Right lobe of liver (tissue), 6 donors: Measurements from ENCODE around the gene SBK2. TPM values are rescaled to one million over a fixed set of nuclear protein-coding genes. Genes with fewer than 3 reads are reported as not detected.
A peak's percentile ranks its signal among the peaks of the same experiment; 100 is the strongest.

Source experiments
- ATAC-seq, 4 donors: fragments of 200-7000 bp; cut with Tn5 transposase; one replicate each; pipeline ENCODE4 v1.9.1; 2020; ENCODE audit warnings: mild to moderate bottlenecking in 4 of 4, moderate library complexity in 4 of 4
- DNase-seq, 3 donors: peaks; one replicate each; pipeline ENCODE4 v3.0.0-alpha.2; 2020
- H3K27ac ChIP-seq, 3 donors: fragments of 200-600 bp; one replicate each; pipeline ENCODE4 v1.8.0; 2022
- H3K27me3 ChIP-seq, 2 donors: fragments of 200-600 bp; one replicate each; pipeline ENCODE4 v1.8.0; 2022
- H3K36me3 ChIP-seq, 4 donors: fragments of 200-600 bp; sonication (generic) in 1 of 4; one replicate each; pipeline versions ENCODE4 v1.5.1 to v1.8.0; 2017 to 2022; ENCODE audit warnings: control low read depth in 1 of 4
- H3K4me1 ChIP-seq, 4 donors: fragments of 200-600 bp; sonication (generic) in 1 of 4; one replicate each; pipeline versions ENCODE4 v1.5.1 to v1.8.0; 2017 to 2022; ENCODE audit warnings: control low read depth in 1 of 4
- H3K4me3 ChIP-seq, 3 donors: fragments of 200-600 bp; one replicate each; pipeline ENCODE4 v1.8.0; 2022
- H3K9me3 ChIP-seq, 4 donors: fragments of 200-600 bp; sonication (generic) in 1 of 4; one replicate each; pipeline versions ENCODE4 v1.5.1 to v1.8.0; 2017 to 2022; ENCODE audit warnings: control low read depth in 1 of 4
- CTCF ChIP-seq, 4 donors: fragments of 200-600 bp in 3 of 4; fragments of 450-650 bp in 1 of 4; IDR thresholded peaks; one replicate each; pipeline versions ENCODE4 v1.5.1 to v1.8.0; 2016 to 2022; ENCODE audit warnings: antibody characterized with exemption in 4 of 4, mild to moderate bottlenecking in 2 of 4
- POLR2A ChIP-seq: fragments of 450-650 bp; IDR thresholded peaks from one replicate; pipeline ENCODE4 v1.6.1; 2017; ENCODE audit warnings: antibody characterized with exemption, mild to moderate bottlenecking
- WGBS: methylation state at CpG from one replicate; pipeline ENCODE4 v1.1.6; 2018; ENCODE audit warnings: low coverage, low lambda C conversion rate; ENCODE audit not compliant: insufficient coverage; ENCODE audit errors: missing lambda C conversion rate; 5-methylcytosine and 5-hydroxymethylcytosine counted together
- intact Hi-C, 2 donors: fragments of 100-400 bp; cut with DNase I; formaldehyde crosslinking; loops; one replicate each; pipeline versions ENCODE4 v1.11.2 to v1.14.1; 2022
- total RNA-seq, 6 experiments: library from RNA; depleted of rRNA in 2 of 6; stranded (reverse); fragments of >200 nt in 2 of 6; fragmentation: NEBNext Ultra II Directional in 3 of 6; extraction: Animal tissue kit (Norgen Biotek cat#: 25700) in 3 of 6; gene quantifications; one replicate each; pipeline versions ENCODE4 v1.1.0 to v1.2.4, GENCODE V29; 2016 to 2023
- donor health status: DM: no; HTN: yes; CAD: no.
- donor health status: DM: no; HTN: no; CAD: no.
- donor health status: DM: no; HTN: no; CAD: no.
- donor health status: DM: no; HTN: yes; CAD: no.
- donor health status: DM: no; HTN: yes; CAD: no.

The SBK2 gene
- total RNA-seq, 6 experiments from 2014 or later = not detected

DNA sequence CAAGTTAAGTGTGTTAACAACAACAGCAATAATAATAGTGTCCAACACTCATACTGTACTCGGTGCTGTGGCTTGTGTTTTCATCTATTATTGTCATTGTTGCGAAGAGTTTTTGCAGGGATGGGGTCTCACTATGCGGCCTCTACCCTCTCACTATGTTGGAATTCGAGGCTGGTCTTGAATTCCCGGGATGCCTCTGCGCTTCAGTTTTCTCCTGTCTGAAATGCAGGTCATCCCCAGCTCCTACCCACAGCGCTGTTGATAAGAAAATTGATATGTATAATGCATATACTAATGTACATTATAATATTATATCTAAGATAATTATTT is 13.4 kb upstream of the SBK2 start:
- H3K27ac ChIP-seq = no peak overlapping the region
- no peak for TF ChIP-seq POLR2A
- TF ChIP-seq CTCF (IDR thresholded peaks at IDR 0.05) = no peak

DNA sequence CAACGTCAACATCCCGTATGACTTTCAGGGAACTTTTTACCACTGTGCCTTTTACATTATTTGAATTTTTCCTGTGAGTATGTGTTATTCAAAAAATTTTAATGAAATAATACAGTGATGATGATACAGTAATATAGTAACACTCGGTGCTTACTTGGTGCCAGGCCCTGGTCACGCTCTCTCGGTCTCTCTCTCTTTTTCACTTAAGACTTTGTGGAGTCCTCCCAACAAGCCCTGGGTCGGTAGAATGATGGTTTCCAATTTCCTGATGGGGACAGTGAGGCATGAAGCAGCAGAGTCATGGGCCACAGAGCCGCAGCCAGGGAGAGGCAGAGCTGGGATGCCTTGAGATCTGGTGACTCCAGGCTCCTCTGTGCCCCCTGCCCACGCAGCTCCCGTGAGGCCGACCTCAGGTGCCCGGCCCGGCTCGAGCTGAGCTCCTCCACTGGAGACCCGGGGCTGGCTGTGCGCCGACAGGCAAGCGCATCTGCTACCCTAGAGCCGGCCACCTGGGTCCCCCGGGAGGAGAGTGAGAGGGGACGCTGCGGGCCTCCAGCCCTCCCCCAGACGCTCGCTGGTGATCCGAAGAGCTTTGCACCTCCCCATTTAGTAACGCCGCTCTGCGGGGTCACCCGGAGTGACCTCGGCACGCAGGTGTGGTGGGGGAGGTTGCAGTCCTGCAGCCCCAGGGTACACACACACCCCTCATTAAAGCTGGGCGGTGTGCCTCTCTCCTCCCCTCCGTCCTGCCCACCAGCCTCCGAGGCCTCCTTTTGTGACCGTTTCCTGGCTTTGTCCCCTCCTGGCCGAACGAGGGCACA is 12.8 kb upstream of the SBK2 start:
- no peak overlapping the region for H3K4me3 ChIP-seq
- H3K27me3 ChIP-seq = peaks cover 0 to 6% of the 10 kb centered on the region in 2 donors
- peak overlapping the region in 1 of 3 donors; percentile 54 for H3K27ac ChIP-seq
- no peak for TF ChIP-seq POLR2A
- TF ChIP-seq CTCF (IDR thresholded peaks at IDR 0.05) = no peak
- no peaks in the 10 kb centered on the region for H3K9me3 ChIP-seq
- DNase-seq (peak in 1 of 3 donors; percentile 38), ATAC-seq (peak in 1 of 4 donors; percentile 9)
- intact Hi-C loops = no loop called here
- 22% methylated on average over 12 of the region's 36 CpGs for WGBS
- H3K4me1 ChIP-seq = peaks cover 0 to 5% (median 0%) of the 10 kb centered on the region in 4 donors
- no peaks in the 10 kb centered on the region for H3K36me3 ChIP-seq

More for the DNA sequence above, 13.4 kb upstream of the SBK2 start:
- H3K4me1 ChIP-seq = peaks cover 0 to 5% (median 0%) of the 10 kb centered on the region in 4 donors
- DNase-seq = no peak
- 32% methylated on average over 7 of the region's 7 CpGs for WGBS
- H3K27me3 ChIP-seq = peaks cover 0 to 6% of the 10 kb centered on the region in 2 donors
- no peaks in the 10 kb centered on the region for H3K36me3 ChIP-seq
- no peak overlapping the region for H3K4me3 ChIP-seq
- H3K9me3 ChIP-seq = no peaks in the 10 kb centered on the region
- no peak for ATAC-seq
- intact Hi-C loops = no loop called here

GRCh38 chr19:55546822-55547614 is 10.1 kb upstream of the SBK2 start:
- DNase-seq = peak; percentile 65 to 85 (median 81)
- TF ChIP-seq POLR2A (no peak), CTCF (IDR thresholded peaks at IDR 0.05) (no peak)
- H3K9me3 ChIP-seq = no peaks in the 10 kb centered on the region
- intact Hi-C loops = no loop called here
- H3K36me3 ChIP-seq = no peaks in the 10 kb centered on the region
- peaks cover 0 to 6% of the 10 kb centered on the region in 2 donors for H3K27me3 ChIP-seq
- H3K4me1 ChIP-seq = no peaks in the 10 kb centered on the region
- WGBS = 52% methylated on average over 16 of the region's 17 CpGs
- H3K4me3 ChIP-seq = no peak overlapping the region
- peak overlapping the region in 2 of 3 donors; percentile 40 to 62 for H3K27ac ChIP-seq
- ATAC-seq = peak; percentile 76 to 90 (median 80)

DNA sequence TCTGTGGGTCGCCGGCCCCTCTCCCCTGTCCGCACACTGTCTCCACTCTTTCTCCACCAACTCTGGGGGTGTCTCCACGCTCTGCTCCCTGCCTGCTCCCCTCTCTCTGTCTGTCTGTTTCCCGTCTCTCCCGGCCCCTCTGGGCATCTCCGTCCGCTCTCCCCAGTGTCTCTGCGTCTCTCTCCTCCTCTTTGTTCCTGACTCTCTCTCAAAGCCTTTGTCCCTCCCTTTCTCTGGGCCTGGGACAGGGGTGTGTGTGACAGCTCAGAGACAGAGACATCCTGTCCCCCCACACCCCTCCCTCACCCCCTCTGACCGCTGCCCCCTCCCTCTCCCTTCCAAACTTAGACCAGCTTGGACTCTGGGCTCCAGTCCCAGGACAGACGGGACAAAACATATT is 9.1 kb upstream of the SBK2 start:
- peak overlapping the region in 1 of 3 donors; percentile 60 for H3K27ac ChIP-seq
- intact Hi-C loops = no loop called here
- no peak for TF ChIP-seq POLR2A
- TF ChIP-seq CTCF (IDR thresholded peaks at IDR 0.05) = no peak

More for the DNA sequence above, 9.1 kb upstream of the SBK2 start:
- Histone ChIP-seq H3K4me3 (no peak overlapping the region), H3K4me1 (no peaks in the 10 kb centered on the region), H3K27me3 (peaks cover 0 to 2% of the 10 kb centered on the region in 2 donors), H3K36me3 (no peaks in the 10 kb centered on the region), H3K9me3 (no peaks in the 10 kb centered on the region)
- DNase-seq (no peak), ATAC-seq (peak in 1 of 4 donors; percentile 26)
- WGBS = 52% methylated on average over 9 of the region's 11 CpGs
